GM12873 (cell line): ENCODE measurements around the gene SLC13A5.

Experiments
- CTCF ChIP-seq: IDR thresholded peaks from 2 replicates; pipeline ENCODE4 v1.5.1; 2012; ENCODE audit warnings: low read depth, mild to moderate bottlenecking, moderate library complexity, low read length, control low read depth; ENCODE audit not compliant: insufficient read depth; ENCODE audit errors: missing control alignments

The SLC13A5 gene

GRCh38 chr17:6753006-6753445 lies 39.9 kb upstream of the SLC13A5 start:
- TF ChIP-seq CTCF: no peak

- TF ChIP-seq CTCF: no peak
These were observed 39.1 kb upstream of the SLC13A5 start for GRCh38 chr17:6752068-6752909.

- TF ChIP-seq CTCF: no peak
These were observed 36.4 kb upstream of the SLC13A5 start for GRCh38 chr17:6749519-6749918.

- no peak for TF ChIP-seq CTCF
These were observed 35.4 kb upstream of the SLC13A5 start for GRCh38 chr17:6748617-6749016.

- no peak for TF ChIP-seq CTCF
These were observed 16.4 kb upstream of the SLC13A5 start for GRCh38 chr17:6729531-6729930.

- TF ChIP-seq CTCF: no peak
These were observed 10.8 kb upstream of the SLC13A5 start for GRCh38 chr17:6724009-6724408.

GRCh38 chr17:6721744-6722143 lies 8.6 kb upstream of the SLC13A5 start:
- TF ChIP-seq CTCF: no peak
